Gastroesophageal sphincter (tissue), 4 donors: Measurements from ENCODE around the gene ATP9B. TPM values are rescaled to one million over a fixed set of nuclear protein-coding genes. Genes with fewer than 3 reads are reported as not detected.

ENCODE experiments used
- ATAC-seq: fragments of 150-250 bp; one replicate; pipeline ENCODE4 v1.9.1; 2016; ENCODE audit warnings: mild to moderate bottlenecking, moderate library complexity
- H3K27ac ChIP-seq, 4 donors: fragments of 200-600 bp; sonication (generic) in 3 of 4; 1 replicate in 3 of 4; 2 replicates in 1 of 4; pipeline ENCODE4 v1.5.1; 2016 to 2019
- H3K27me3 ChIP-seq: fragments of 200-600 bp; sonication (generic); one replicate; pipeline ENCODE4 v1.5.1; 2019
- H3K36me3 ChIP-seq, 2 donors: fragments of 200-600 bp; sonication (generic); one replicate each; pipeline ENCODE4 v1.5.1; 2019; ENCODE audit warnings: control low read depth in 1 of 2
- H3K4me1 ChIP-seq, 3 donors: fragments of 200-600 bp; sonication (generic); 1 replicate in 2 of 3; 2 replicates in 1 of 3; pipeline ENCODE4 v1.5.1; 2016 to 2019; ENCODE audit warnings: control low read depth in 2 of 3
- H3K4me3 ChIP-seq, 2 donors: fragments of 200-600 bp; sonication (generic); one replicate each; pipeline ENCODE4 v1.5.1; 2019; ENCODE audit warnings: mild to moderate bottlenecking in 1 of 2, moderate library complexity in 1 of 2
- H3K9me3 ChIP-seq, 3 donors: fragments of 200-600 bp; sonication (generic); one replicate each; pipeline ENCODE4 v1.5.1; 2017 to 2019; ENCODE audit warnings: control low read depth in 2 of 3
- EP300 ChIP-seq: sonication (generic); formaldehyde crosslinking; IDR thresholded peaks from one replicate; pipeline ENCODE4 v1.6.1; 2017; ENCODE audit warnings: antibody characterized with exemption, mild to moderate bottlenecking
- POLR2A ChIP-seq, 2 donors: fragments of 450-650 bp; IDR thresholded peaks; one replicate each; pipeline ENCODE4 v1.6.1; 2017; ENCODE audit warnings: antibody characterized with exemption in 2 of 2, mild to moderate bottlenecking in 2 of 2, moderate library complexity in 1 of 2
- POLR2AphosphoS5 ChIP-seq: sonication (generic); formaldehyde crosslinking; IDR thresholded peaks from one replicate; pipeline ENCODE4 v1.6.1; 2017; ENCODE audit warnings: antibody characterized with exemption
- WGBS, 2 donors: methylation state at CpG; one replicate each; pipeline ENCODE4 v1.1.5; 2018; ENCODE audit warnings: low coverage in 1 of 2; 5-methylcytosine and 5-hydroxymethylcytosine counted together
- total RNA-seq, 4 donors: library from RNA; depleted of rRNA; stranded (reverse); fragments of >200 nt; gene quantifications; one replicate each; pipeline ENCODE4 v1.1.0, GENCODE V29; 2016
- TF ChIP-seq, protein P1 (sequence below), 4 experiments: fragments of 200-600 bp in 2 of 4; fragments of 450-650 bp in 2 of 4; sonication (generic) in 1 of 4; IDR thresholded peaks; one replicate each; pipeline ENCODE4 v1.5.1; 2017 to 2019; ENCODE audit warnings: antibody characterized with exemption in 4 of 4, mild to moderate bottlenecking in 2 of 4, moderate library complexity in 2 of 4

Gene ATP9B
- total RNA-seq, 4 donors from 2014 or later = 16.6 to 48.7 (median 33.7) TPM

DNA sequence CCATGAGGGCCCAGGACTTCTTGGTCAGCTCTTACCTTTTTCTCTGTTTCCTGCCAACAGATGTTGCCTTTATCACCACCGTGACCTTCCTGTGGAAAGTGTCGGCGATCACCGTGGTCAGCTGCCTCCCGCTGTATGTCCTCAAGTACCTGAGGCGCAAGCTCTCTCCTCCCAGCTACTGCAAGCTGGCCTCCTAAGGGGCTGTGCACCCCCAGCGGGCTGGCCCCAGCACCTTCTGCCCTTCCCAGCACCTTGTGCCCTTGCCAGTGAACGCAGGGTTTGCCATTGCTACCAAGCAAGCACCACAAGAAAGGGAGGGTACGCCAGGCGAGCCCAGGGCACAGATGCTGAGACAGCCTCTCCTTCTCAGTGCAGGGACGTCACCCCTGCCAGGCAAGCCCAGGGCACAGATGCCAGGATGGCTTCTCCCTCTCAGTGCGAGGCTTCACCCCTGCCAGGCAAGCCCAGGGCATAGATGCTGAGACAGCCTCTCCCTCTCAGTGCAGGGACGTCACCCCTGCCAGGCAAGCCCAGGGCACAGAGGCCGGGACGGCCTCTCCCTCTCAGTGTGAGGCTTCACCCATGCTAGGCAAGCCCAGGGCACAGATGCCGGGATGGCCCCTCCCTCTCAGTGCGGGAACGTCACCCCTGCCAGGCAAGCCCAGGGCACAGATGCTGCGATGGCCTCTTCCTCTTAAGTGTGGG, 308.1 kb downstream of the ATP9B start:
- ATAC-seq = no peak
- H3K4me1 ChIP-seq = peaks cover 0 to 9% (median 4%) of the 10 kb centered on the region in 3 donors

DNA sequence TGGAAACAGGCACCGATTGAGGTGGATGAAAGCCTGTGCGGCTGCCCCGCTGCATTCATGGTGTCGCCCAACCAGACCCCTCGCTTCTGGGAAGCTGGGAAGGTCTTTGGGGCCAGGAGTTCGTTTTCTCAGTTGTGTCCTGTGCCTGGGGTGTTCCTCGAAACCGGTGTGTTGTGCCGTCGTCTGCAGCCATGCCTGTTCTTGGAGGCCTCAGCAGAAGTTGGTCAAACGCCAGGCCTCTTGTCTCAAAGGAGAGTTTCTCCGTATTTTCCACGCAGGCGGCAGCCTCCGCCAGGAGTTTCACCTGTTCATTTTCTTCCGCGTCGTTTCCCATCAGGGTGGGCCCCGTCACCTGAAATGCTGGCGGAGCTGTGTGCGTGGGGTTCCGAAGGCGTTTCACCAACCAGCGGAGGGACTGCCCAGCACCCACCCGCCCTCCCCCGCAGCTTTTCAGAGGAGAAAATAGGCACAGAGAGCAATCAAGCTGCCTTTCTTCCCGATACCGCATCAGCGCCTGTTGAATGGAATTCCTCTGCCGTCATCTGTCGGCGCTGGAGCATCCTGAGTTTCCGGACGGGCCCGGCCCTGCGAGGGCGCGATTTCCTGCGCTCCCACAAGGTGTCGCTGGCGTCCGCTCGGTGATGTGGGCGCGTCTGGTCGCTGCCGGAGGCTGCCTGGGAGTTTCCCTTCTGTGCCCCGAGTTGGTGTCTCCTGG, 309.5 kb downstream of the ATP9B start:
- TF ChIP-seq POLR2AphosphoS5 (peak; percentile 48), POLR2A (IDR thresholded peaks at IDR 0.05) (no peak), EP300 (no peak)
- TF ChIP-seq, protein P1, sequence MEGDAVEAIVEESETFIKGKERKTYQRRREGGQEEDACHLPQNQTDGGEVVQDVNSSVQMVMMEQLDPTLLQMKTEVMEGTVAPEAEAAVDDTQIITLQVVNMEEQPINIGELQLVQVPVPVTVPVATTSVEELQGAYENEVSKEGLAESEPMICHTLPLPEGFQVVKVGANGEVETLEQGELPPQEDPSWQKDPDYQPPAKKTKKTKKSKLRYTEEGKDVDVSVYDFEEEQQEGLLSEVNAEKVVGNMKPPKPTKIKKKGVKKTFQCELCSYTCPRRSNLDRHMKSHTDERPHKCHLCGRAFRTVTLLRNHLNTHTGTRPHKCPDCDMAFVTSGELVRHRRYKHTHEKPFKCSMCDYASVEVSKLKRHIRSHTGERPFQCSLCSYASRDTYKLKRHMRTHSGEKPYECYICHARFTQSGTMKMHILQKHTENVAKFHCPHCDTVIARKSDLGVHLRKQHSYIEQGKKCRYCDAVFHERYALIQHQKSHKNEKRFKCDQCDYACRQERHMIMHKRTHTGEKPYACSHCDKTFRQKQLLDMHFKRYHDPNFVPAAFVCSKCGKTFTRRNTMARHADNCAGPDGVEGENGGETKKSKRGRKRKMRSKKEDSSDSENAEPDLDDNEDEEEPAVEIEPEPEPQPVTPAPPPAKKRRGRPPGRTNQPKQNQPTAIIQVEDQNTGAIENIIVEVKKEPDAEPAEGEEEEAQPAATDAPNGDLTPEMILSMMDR (IDR thresholded peaks at IDR 0.05) = peak; percentile 92 to 99 (median 96)
- H3K27me3 ChIP-seq = no peaks in the 10 kb centered on the region
- H3K36me3 ChIP-seq = peaks cover 0 to 46% of the 10 kb centered on the region in 2 donors
- peak; percentile 78 for ATAC-seq
- H3K27ac ChIP-seq = peak overlapping the region in 1 of 4 donors; percentile 9
- no peak overlapping the region for H3K4me3 ChIP-seq
- H3K4me1 ChIP-seq = peaks cover 0 to 9% (median 4%) of the 10 kb centered on the region in 3 donors
- no peaks in the 10 kb centered on the region for H3K9me3 ChIP-seq
- 66 to 69% methylated on average over 11 to 28 of the region's 48 CpGs for WGBS, 2 donors

More for the DNA sequence above, 308.1 kb downstream of the ATP9B start:
- Histone ChIP-seq H3K4me3 (no peak overlapping the region), H3K9me3 (no peaks in the 10 kb centered on the region), H3K27me3 (no peaks in the 10 kb centered on the region), H3K27ac (no peak overlapping the region), H3K36me3 (peaks cover 0 to 52% of the 10 kb centered on the region in 2 donors)
- TF ChIP-seq POLR2AphosphoS5 = no peak
- TF ChIP-seq, protein P1 (IDR thresholded peaks at IDR 0.05) = no peak
- no peak for TF ChIP-seq POLR2A (IDR thresholded peaks at IDR 0.05)
- no peak for TF ChIP-seq EP300
- 91% methylated on average over 14 of the region's 19 CpGs; no CpG with 5 or more reads in 1 of the 2 donors for WGBS, 2 donors

DNA sequence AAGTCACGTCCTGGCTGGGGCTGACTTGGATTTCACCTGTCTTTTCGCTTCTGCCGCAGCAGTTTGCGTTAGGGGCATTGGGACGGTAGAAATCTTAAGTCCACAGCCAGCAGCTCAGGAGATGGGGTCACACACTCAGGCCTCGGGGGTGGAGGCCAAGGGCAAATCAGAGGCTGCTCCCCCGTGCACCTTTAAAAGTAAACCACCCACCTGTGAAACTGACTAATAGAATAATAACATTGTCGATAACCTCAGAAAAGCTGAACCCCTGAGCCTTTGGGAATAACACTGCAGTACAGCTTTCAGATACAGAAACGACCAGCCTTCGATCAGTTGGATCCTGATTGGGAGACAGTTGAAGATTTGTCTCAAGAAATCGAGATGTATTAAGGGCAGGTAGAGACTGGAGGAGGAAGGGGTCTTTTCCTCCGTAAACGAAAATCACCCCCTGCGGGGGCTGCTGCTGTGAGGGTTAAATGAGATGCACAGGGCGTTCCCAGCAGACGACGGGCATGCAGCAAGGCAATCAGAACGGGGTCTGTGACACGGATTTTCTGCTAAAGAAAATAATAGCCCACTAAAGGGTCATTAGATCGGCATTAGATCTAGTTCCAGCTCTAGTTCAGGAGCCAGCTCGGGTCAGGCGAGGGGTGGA, 310.2 kb downstream of the ATP9B start:
- peaks cover 0 to 39% of the 10 kb centered on the region in 2 donors for H3K36me3 ChIP-seq
- no peak for TF ChIP-seq POLR2AphosphoS5
- no peak for ATAC-seq
- peaks cover 0 to 13% (median 4%) of the 10 kb centered on the region in 3 donors for H3K4me1 ChIP-seq
- H3K27ac ChIP-seq = peak overlapping the region in 1 of 4 donors; percentile 9
- WGBS, 2 donors = 71 to 78% methylated on average over 12 to 14 of the region's 22 CpGs
- no peak overlapping the region for H3K4me3 ChIP-seq
- H3K9me3 ChIP-seq = no peaks in the 10 kb centered on the region
- H3K27me3 ChIP-seq = no peaks in the 10 kb centered on the region

DNA sequence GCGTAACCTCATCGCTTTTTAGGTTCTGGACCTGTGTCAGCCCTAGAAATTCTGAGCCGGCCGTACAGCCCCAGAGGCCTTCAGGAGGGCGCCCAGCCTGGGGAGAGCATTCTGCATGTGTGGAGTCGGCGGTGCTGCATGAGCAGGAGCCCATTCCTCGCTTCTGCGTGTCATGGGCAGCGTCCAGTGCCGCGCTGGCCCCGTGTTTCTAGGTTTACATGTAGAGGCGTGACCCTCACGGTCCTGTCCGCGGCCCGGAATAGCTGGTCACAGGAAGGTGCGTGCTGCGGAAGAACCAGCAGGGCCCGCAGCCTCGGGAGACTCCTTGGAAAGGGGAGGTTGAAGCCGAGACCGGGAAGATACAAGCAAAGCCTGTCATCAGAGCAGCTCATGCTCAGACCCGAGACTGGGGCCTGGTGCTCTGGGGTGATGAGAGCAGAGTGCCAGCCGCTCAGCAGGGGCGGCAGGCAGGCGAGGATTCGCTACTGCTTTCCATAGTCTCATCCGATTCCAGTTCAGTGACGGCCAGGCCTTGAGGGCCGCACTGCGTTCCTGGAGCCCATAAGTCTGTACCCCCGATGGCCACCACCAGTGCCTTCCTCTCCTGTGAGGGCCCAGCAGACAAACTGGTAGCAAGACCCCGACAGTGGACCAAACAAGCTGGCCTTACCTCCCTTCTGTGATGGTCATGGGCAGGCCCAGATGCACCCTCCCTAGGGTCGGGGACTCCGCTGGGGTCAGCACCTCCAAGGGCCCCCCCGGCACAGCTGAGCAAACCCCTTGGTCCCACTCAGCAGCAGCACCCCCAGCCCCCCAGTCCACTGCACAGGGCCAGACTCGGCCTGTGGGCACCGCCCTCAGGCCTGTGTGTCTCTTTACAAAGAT, 311.0 kb downstream of the ATP9B start:
- Histone ChIP-seq H3K27ac (no peak overlapping the region), H3K36me3 (peaks cover 0 to 31% of the 10 kb centered on the region in 2 donors), H3K27me3 (no peaks in the 10 kb centered on the region), H3K4me1 (peaks cover 0 to 21% (median 4%) of the 10 kb centered on the region in 3 donors), H3K9me3 (no peaks in the 10 kb centered on the region), H3K4me3 (no peak overlapping the region)
- ATAC-seq = no peak
- TF ChIP-seq POLR2A (IDR thresholded peaks at IDR 0.05) = no peak
- no peak for TF ChIP-seq POLR2AphosphoS5
- TF ChIP-seq, protein P1 (IDR thresholded peaks at IDR 0.05) = no peak
- TF ChIP-seq EP300 = no peak
- 90% methylated on average over 5 of the region's 40 CpGs; no CpG with 5 or more reads in 1 of the 2 donors for WGBS, 2 donors
